WTC11 (cell line): Measurements from ENCODE around the gene PAFAH1B2. TPM values are rescaled to one million over a fixed set of nuclear protein-coding genes. Genes with fewer than 3 reads are reported as not detected.

ENCODE experiments used
- ATAC-seq: fragments of 200-7000 bp; cut with Tn5 transposase; 2 replicates; pipeline ENCODE4 v1.10.0; 2021; ENCODE audit warnings: mild to moderate bottlenecking, moderate library complexity
- CTCF ChIA-PET: fragments of 300-600 bp; sonication (Branson Sonifier 250); formaldehyde crosslinking; loops from one replicate; lab custom pipeline; 2021; ENCODE audit warnings: antibody characterized with exemption; lab: Charles Lee
- POLR2A ChIA-PET: fragments of 350-600 bp; sonication (Branson Sonifier 250); formaldehyde crosslinking; loops from one replicate; lab custom pipeline; 2021; ENCODE audit warnings: antibody characterized with exemption; lab: Charles Lee
- DNase-seq: peaks from one replicate; pipeline ENCODE4 v3.0.0; 2021; ENCODE audit warnings: low spot score
- H3K27ac Mint-ChIP-seq: 2 replicates; pipeline ENCODE4 v1.8.0; 2021; ENCODE audit warnings: mixed read lengths
- H3K27me3 Mint-ChIP-seq: 2 replicates; pipeline ENCODE4 v1.8.0; 2021; ENCODE audit warnings: low read depth, mild to moderate bottlenecking, moderate library complexity, mixed read lengths
- H3K36me3 Mint-ChIP-seq: 2 replicates; pipeline ENCODE4 v1.8.0; 2021; ENCODE audit warnings: mixed read lengths
- H3K4me1 Mint-ChIP-seq: 2 replicates; pipeline ENCODE4 v1.8.0; 2022; ENCODE audit warnings: mixed read lengths
- H3K4me3 Mint-ChIP-seq: 2 replicates; pipeline ENCODE4 v1.8.0; 2021; ENCODE audit warnings: mild to moderate bottlenecking, moderate library complexity, mixed read lengths
- H3K9me3 Mint-ChIP-seq: 2 replicates; pipeline ENCODE4 v1.8.0; 2021; ENCODE audit warnings: mixed read lengths
- GRHL2 ChIP-seq: fragments of 250-450 bp; sonication (Bioruptor Pico); IDR thresholded peaks from 2 replicates; pipeline ENCODE4 v1.8.0; 2022; ENCODE audit warnings: mild to moderate bottlenecking, moderate library complexity; ENCODE audit not compliant: insufficient replicate concordance, severe bottlenecking
- IRF2 ChIP-seq: sonication (generic); formaldehyde crosslinking; IDR thresholded peaks from 2 replicates; pipeline ENCODE4 v1.8.0; 2022; ENCODE audit warnings: low read depth, missing genetic modification reagents, borderline replicate concordance
- NFYB ChIP-seq: sonication (generic); formaldehyde crosslinking; conservative IDR thresholded peaks from 2 replicates; pipeline ENCODE4 v1.8.0; 2022; ENCODE audit warnings: low read depth, missing genetic modification reagents
- NR3C1 ChIP-seq: sonication (generic); formaldehyde crosslinking; conservative IDR thresholded peaks from 2 replicates; pipeline ENCODE4 v1.8.1; 2023; ENCODE audit warnings: low read depth, mild to moderate bottlenecking, missing genetic modification reagents
- PRRX2 ChIP-seq: fragments of 250-450 bp; sonication (Bioruptor Pico); IDR thresholded peaks from 2 replicates; pipeline ENCODE4 v1.8.0; 2021; ENCODE audit warnings: mild to moderate bottlenecking
- RELA ChIP-seq: sonication (generic); formaldehyde crosslinking; IDR thresholded peaks from 2 replicates; pipeline ENCODE4 v1.8.1; 2022; ENCODE audit warnings: missing genetic modification reagents, mild to moderate bottlenecking, borderline replicate concordance
- ZNF138 ChIP-seq: sonication (generic); formaldehyde crosslinking; conservative IDR thresholded peaks from 2 replicates; pipeline ENCODE4 v1.8.1; 2022; ENCODE audit warnings: mild to moderate bottlenecking, moderate library complexity, missing genetic modification reagents
- ZNF423 ChIP-seq: fragments of 250-450 bp; sonication (Bioruptor Pico); IDR thresholded peaks from 2 replicates; pipeline ENCODE4 v2.1.2; 2022; ENCODE audit warnings: mild to moderate bottlenecking, moderate library complexity
- ZNF671 ChIP-seq: fragments of 250-450 bp; sonication (Bioruptor Pico); IDR thresholded peaks from 2 replicates; pipeline ENCODE4 v1.8.0; 2021; ENCODE audit warnings: mild to moderate bottlenecking
- total RNA-seq: library from RNA; stranded (reverse); gene quantifications from 3 replicates; pipeline ENCODE4 v1.2.3, GENCODE V29; 2021
- TF ChIP-seq, protein P1 (sequence below): sonication (generic); formaldehyde crosslinking; IDR thresholded peaks from 2 replicates; pipeline ENCODE4 v1.8.1; 2022; ENCODE audit warnings: mild to moderate bottlenecking, missing genetic modification reagents, moderate library complexity, borderline replicate concordance
- TF ChIP-seq, protein P2 (sequence below): sonication (generic); formaldehyde crosslinking; IDR thresholded peaks from 2 replicates; pipeline ENCODE4 v1.8.1; 2023; ENCODE audit warnings: mild to moderate bottlenecking, missing genetic modification reagents, moderate library complexity
- TF ChIP-seq, protein P3 (sequence below): sonication (generic); formaldehyde crosslinking; IDR thresholded peaks from 2 replicates; pipeline ENCODE4 v1.8.0; 2022; ENCODE audit warnings: mild to moderate bottlenecking, missing genetic modification reagents
- TF ChIP-seq, protein P4 (sequence below): sonication (generic); formaldehyde crosslinking; IDR thresholded peaks from 2 replicates; pipeline ENCODE4 v1.8.1; 2023; ENCODE audit warnings: mild to moderate bottlenecking, missing genetic modification reagents, borderline replicate concordance

Gene PAFAH1B2
- total RNA-seq, 1 experiment from 2014 or later, result 138 TPM

DNA sequence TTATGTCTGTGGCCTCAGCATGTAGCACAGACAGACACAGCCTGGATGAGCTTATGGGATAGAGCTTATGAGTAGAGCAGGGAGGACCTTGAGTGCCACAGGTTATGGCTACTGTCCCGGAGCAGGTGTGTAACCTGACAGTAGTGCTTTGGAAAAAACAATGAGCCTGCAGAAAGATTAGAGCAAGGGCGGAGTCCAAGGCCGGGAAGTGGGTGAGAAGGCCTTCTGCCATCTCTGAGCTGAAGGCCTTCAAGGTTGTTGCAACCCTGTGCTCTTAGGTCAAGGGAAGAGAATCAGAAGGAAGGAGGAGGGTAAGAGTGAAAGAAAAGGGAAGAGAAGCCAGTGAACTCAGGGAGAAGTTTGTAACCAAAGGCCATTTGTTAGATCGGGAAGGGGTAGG lies 51.2 kb downstream of the PAFAH1B2 start:
- Mint-ChIP-seq H3K4me3 (no peak overlapping the region), H3K27me3 (no peaks in the 10 kb centered on the region), H3K36me3 (no peaks in the 10 kb centered on the region), H3K9me3 (no peaks in the 10 kb centered on the region), H3K4me1 (peaks cover 26% of the 10 kb centered on the region), H3K27ac (no peak overlapping the region; the same call in 1 of the 2 replicates)
- ChIA-PET CTCF (interaction anchor here (5.9 kb wide), 1 partner anchor 15 kb away, joined by 48 read pairs; the partner anchor contains the start of gene SIDT2), POLR2A (interaction anchor here (1.1 to 1.2 kb wide), 2 partner anchors 17 to 32 kb away, joined by 3 read pairs; partner anchors contain the start of gene SIDT2)
- ATAC-seq, result no peak
- no peak for DNase-seq
- TF ChIP-seq, protein P1, sequence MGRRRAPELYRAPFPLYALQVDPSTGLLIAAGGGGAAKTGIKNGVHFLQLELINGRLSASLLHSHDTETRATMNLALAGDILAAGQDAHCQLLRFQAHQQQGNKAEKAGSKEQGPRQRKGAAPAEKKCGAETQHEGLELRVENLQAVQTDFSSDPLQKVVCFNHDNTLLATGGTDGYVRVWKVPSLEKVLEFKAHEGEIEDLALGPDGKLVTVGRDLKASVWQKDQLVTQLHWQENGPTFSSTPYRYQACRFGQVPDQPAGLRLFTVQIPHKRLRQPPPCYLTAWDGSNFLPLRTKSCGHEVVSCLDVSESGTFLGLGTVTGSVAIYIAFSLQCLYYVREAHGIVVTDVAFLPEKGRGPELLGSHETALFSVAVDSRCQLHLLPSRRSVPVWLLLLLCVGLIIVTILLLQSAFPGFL (CRISPR knock-in tag), result no peak
- TF ChIP-seq, protein P2, sequence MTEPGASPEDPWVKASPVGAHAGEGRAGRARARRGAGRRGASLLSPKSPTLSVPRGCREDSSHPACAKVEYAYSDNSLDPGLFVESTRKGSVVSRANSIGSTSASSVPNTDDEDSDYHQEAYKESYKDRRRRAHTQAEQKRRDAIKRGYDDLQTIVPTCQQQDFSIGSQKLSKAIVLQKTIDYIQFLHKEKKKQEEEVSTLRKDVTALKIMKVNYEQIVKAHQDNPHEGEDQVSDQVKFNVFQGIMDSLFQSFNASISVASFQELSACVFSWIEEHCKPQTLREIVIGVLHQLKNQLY (CRISPR knock-in tag), result no peak
- TF ChIP-seq NR3C1 (CRISPR knock-in tag) (no peak), PRRX2 (no peak), IRF2 (CRISPR knock-in tag) (no peak), ZNF671 (CRISPR knock-in tag) (no peak), GRHL2 (CRISPR knock-in tag) (no peak)

DNA sequence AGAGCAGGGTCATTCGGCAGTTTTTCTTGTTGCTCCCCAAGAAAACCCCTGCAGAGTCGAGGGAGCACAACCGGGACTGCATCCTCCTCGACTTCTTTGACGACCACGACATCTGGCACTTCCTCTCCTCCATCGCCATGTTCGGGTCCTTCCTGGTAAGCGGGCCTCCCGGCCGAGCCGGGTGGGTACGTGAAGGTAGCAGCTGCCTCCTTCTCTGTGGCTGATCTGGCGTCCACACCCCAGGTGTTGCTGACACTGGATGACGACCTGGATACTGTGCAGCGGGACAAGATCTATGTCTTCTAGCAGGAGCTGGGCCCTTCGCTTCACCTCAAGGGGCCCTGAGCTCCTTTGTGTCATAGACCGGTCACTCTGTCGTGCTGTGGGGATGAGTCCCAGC lies 51.7 kb downstream of the PAFAH1B2 start:
- DNase-seq (no peak), ATAC-seq (no peak)
- peaks cover 31% of the 10 kb centered on the region for H3K4me1 Mint-ChIP-seq
- no peaks in the 10 kb centered on the region for H3K36me3 Mint-ChIP-seq
- CTCF ChIA-PET, result interaction anchor here (0.5 to 5.9 kb wide), 2 partner anchors 15 to 90 kb away, joined by 3 to 48 read pairs; partner anchors contain the start of gene SIDT2
- H3K27me3 Mint-ChIP-seq, result no peaks in the 10 kb centered on the region; the same call in 1 of the 2 replicates
- no peaks in the 10 kb centered on the region for H3K9me3 Mint-ChIP-seq
- H3K4me3 Mint-ChIP-seq, result no peak overlapping the region
- TF ChIP-seq, protein P3, sequence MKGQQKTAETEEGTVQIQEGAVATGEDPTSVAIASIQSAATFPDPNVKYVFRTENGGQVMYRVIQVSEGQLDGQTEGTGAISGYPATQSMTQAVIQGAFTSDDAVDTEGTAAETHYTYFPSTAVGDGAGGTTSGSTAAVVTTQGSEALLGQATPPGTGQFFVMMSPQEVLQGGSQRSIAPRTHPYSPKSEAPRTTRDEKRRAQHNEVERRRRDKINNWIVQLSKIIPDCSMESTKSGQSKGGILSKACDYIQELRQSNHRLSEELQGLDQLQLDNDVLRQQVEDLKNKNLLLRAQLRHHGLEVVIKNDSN (CRISPR knock-in tag), result no peak
- TF ChIP-seq, protein P4, sequence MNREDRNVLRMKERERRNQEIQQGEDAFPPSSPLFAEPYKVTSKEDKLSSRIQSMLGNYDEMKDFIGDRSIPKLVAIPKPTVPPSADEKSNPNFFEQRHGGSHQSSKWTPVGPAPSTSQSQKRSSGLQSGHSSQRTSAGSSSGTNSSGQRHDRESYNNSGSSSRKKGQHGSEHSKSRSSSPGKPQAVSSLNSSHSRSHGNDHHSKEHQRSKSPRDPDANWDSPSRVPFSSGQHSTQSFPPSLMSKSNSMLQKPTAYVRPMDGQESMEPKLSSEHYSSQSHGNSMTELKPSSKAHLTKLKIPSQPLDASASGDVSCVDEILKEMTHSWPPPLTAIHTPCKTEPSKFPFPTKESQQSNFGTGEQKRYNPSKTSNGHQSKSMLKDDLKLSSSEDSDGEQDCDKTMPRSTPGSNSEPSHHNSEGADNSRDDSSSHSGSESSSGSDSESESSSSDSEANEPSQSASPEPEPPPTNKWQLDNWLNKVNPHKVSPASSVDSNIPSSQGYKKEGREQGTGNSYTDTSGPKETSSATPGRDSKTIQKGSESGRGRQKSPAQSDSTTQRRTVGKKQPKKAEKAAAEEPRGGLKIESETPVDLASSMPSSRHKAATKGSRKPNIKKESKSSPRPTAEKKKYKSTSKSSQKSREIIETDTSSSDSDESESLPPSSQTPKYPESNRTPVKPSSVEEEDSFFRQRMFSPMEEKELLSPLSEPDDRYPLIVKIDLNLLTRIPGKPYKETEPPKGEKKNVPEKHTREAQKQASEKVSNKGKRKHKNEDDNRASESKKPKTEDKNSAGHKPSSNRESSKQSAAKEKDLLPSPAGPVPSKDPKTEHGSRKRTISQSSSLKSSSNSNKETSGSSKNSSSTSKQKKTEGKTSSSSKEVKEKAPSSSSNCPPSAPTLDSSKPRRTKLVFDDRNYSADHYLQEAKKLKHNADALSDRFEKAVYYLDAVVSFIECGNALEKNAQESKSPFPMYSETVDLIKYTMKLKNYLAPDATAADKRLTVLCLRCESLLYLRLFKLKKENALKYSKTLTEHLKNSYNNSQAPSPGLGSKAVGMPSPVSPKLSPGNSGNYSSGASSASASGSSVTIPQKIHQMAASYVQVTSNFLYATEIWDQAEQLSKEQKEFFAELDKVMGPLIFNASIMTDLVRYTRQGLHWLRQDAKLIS, result no peak
- TF ChIP-seq, all 79 proteins: peak for 0
- H3K27ac Mint-ChIP-seq, result 0 out of 2 replicates have a peak overlapping the region, but pooled peaks have one; percentile 73
- POLR2A ChIA-PET, result interaction anchor here (1.1 to 2.0 kb wide), 3 partner anchors 17 to 31 kb away, joined by 3 to 10 read pairs (median 3); partner anchors contain the start of gene SIDT2

DNA sequence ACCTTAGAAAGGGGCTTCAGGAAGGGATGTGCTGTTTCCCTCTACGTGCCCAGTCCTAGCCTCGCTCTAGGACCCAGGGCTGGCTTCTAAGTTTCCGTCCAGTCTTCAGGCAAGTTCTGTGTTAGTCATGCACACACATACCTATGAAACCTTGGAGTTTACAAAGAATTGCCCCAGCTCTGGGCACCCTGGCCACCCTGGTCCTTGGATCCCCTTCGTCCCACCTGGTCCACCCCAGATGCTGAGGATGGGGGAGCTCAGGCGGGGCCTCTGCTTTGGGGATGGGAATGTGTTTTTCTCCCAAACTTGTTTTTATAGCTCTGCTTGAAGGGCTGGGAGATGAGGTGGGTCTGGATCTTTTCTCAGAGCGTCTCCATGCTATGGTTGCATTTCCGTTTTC lies 52.9 kb downstream of the PAFAH1B2 start:
- no peak overlapping the region for H3K4me3 Mint-ChIP-seq
- DNase-seq, result no peak
- peaks cover 36% of the 10 kb centered on the region for H3K4me1 Mint-ChIP-seq
- H3K9me3 Mint-ChIP-seq, result no peaks in the 10 kb centered on the region
- POLR2A ChIA-PET, result interaction anchor here (0.5 to 2.0 kb wide), 2 partner anchors 15 to 18 kb away, joined by 5 to 10 read pairs; partner anchors contain the start of gene SIDT2
- no peak for ATAC-seq
- no peaks in the 10 kb centered on the region for H3K36me3 Mint-ChIP-seq
- H3K27me3 Mint-ChIP-seq, result no peaks in the 10 kb centered on the region; the same call in 1 of the 2 replicates
- CTCF ChIA-PET, result interaction anchor here (0.7 to 5.9 kb wide), 10 partner anchors 12 to 454 kb away, joined by 3 to 48 read pairs (median 4); partner anchors contain the start of gene SIDT2
- no peak for TF ChIP-seq ZNF138 (CRISPR knock-in tag)
- no peak for TF ChIP-seq ZNF423
- TF ChIP-seq RELA (CRISPR knock-in tag), result no peak
- TF ChIP-seq ZNF671 (CRISPR knock-in tag), result no peak
- TF ChIP-seq NFYB (CRISPR knock-in tag), result no peak
- peak overlapping the region; percentile 86; the same call in 1 of the 2 replicates for H3K27ac Mint-ChIP-seq
